H9 (cell line): ENCODE data around the gene HTRA1. TPM values are rescaled to one million over a fixed set of nuclear protein-coding genes. Genes with fewer than 3 reads are reported as not detected.

Experiments
- DNase-seq: peaks from one replicate; pipeline ENCODE4 v3.0.0-alpha.2; 2017
- H2AFZ ChIP-seq: one replicate; pipeline ENCODE4 v1.6.1; 2013; ENCODE audit warnings: mild to moderate bottlenecking, low read length, control low read depth, moderate library complexity
- H2AK5ac ChIP-seq: 2 replicates; pipeline ENCODE4 v1.6.1; 2013; ENCODE audit warnings: low read length, control low read depth, mixed read lengths; ENCODE audit not compliant: insufficient read length
- H2BK120ac ChIP-seq: one replicate; pipeline ENCODE4 v1.6.1; 2013; ENCODE audit warnings: low read depth, mild to moderate bottlenecking, low read length, control low read depth, inconsistent platforms; ENCODE audit not compliant: poor library complexity, severe bottlenecking
- H2BK12ac ChIP-seq: 2 replicates; pipeline ENCODE4 v1.6.1; 2013; ENCODE audit warnings: low read length, control low read depth, mixed read lengths, low read depth; ENCODE audit not compliant: insufficient read length
- H2BK15ac ChIP-seq: 2 replicates; pipeline ENCODE4 v1.6.1; 2013; ENCODE audit warnings: low read depth, low read length, control low read depth
- H2BK20ac ChIP-seq: one replicate; pipeline ENCODE4 v1.6.1; 2013; ENCODE audit warnings: low read depth, mild to moderate bottlenecking, low read length, control low read depth, inconsistent platforms; ENCODE audit not compliant: poor library complexity, severe bottlenecking
- H2BK5ac ChIP-seq: 2 replicates; pipeline ENCODE4 v1.6.1; 2013; ENCODE audit warnings: low read length, control low read depth, mixed read lengths; ENCODE audit not compliant: insufficient read length
- H3K14ac ChIP-seq: 2 replicates; pipeline ENCODE4 v1.6.1; 2013; ENCODE audit warnings: low read length, control low read depth; ENCODE audit not compliant: insufficient read depth
- H3K18ac ChIP-seq: 2 replicates; pipeline ENCODE4 v1.6.1; 2013; ENCODE audit warnings: low read depth, mild to moderate bottlenecking, mixed read lengths, low read length, control low read depth; ENCODE audit not compliant: insufficient read length
- H3K23ac ChIP-seq: 2 replicates; pipeline ENCODE4 v1.6.1; 2013; ENCODE audit warnings: low read length, control low read depth, mixed read lengths, low read depth; ENCODE audit not compliant: insufficient read length
- H3K23me2 ChIP-seq: 2 replicates; pipeline ENCODE4 v1.6.1; 2013; ENCODE audit warnings: low read depth, mild to moderate bottlenecking, mixed read lengths, low read length, control low read depth; ENCODE audit not compliant: insufficient read length, poor library complexity, severe bottlenecking
- H3K27ac ChIP-seq: 2 replicates; pipeline ENCODE4 v1.5.1; 2013; ENCODE audit warnings: low read length, control low read depth, mixed read lengths, low read depth; ENCODE audit not compliant: insufficient read length
- H3K27me3 ChIP-seq: 2 replicates; pipeline ENCODE4 v1.6.1; 2013; ENCODE audit warnings: low read length, control low read depth, inconsistent platforms; ENCODE audit not compliant: insufficient read depth
- H3K4ac ChIP-seq: 2 replicates; pipeline ENCODE4 v1.6.1; 2013; ENCODE audit warnings: low read depth, mild to moderate bottlenecking, control low read depth, inconsistent platforms, low read length, moderate library complexity
- H3K4me1 ChIP-seq: 2 replicates; pipeline ENCODE4 v1.6.1; 2013; ENCODE audit warnings: low read length, control low read depth, inconsistent platforms; ENCODE audit not compliant: insufficient read depth
- H3K4me2 ChIP-seq: 2 replicates; pipeline ENCODE4 v1.6.1; 2013; ENCODE audit warnings: low read length, control low read depth, mixed read lengths; ENCODE audit not compliant: insufficient read length, insufficient read depth
- H3K56ac ChIP-seq: 2 replicates; pipeline ENCODE4 v1.6.1; 2013; ENCODE audit warnings: low read depth, mild to moderate bottlenecking, mixed read lengths, low read length, control low read depth; ENCODE audit not compliant: insufficient read length
- H3K79me1 ChIP-seq: 2 replicates; pipeline ENCODE4 v1.6.1; 2013; ENCODE audit warnings: low read depth, mild to moderate bottlenecking, moderate library complexity, low read length, control low read depth, inconsistent platforms; ENCODE audit not compliant: insufficient read depth, poor library complexity, severe bottlenecking
- H3K79me2 ChIP-seq: 2 replicates; pipeline ENCODE4 v1.6.1; 2013; ENCODE audit warnings: low read length, control low read depth, inconsistent platforms; ENCODE audit not compliant: insufficient read depth
- H3K9ac ChIP-seq: 2 replicates; pipeline ENCODE4 v1.6.1; 2013; ENCODE audit warnings: low read length, control low read depth, mixed read lengths; ENCODE audit not compliant: insufficient read length; ENCODE audit errors: extremely low read depth
- H3K9me3 ChIP-seq: one replicate; pipeline ENCODE4 v1.6.1; 2013; ENCODE audit warnings: low read depth, low read length, inconsistent platforms; ENCODE audit not compliant: control insufficient read depth
- H3T11ph ChIP-seq: one replicate; pipeline ENCODE4 v1.6.1; 2013; ENCODE audit warnings: mild to moderate bottlenecking, low read length, control low read depth, inconsistent platforms
- H4K20me1 ChIP-seq: one replicate; pipeline ENCODE4 v1.6.1; 2013; ENCODE audit not compliant: control insufficient read depth, insufficient read length, insufficient read depth
- H4K5ac ChIP-seq: 2 replicates; pipeline ENCODE4 v1.6.1; 2013; ENCODE audit warnings: low read depth, mild to moderate bottlenecking, mixed read lengths, low read length, control low read depth; ENCODE audit not compliant: insufficient read length
- H4K8ac ChIP-seq: replicated peaks from 2 replicates; pipeline ENCODE4 v1.6.1; 2013; ENCODE audit warnings: low read length, control low read depth, mixed read lengths, low read depth; ENCODE audit not compliant: insufficient read length
- H4K91ac ChIP-seq: 2 replicates; pipeline ENCODE4 v1.6.1; 2013; ENCODE audit warnings: low read depth, mild to moderate bottlenecking, moderate library complexity, mixed read lengths, low read length, control low read depth; ENCODE audit not compliant: insufficient read length
- H3K27ac Mint-ChIP-seq, 3 experiments: 2 replicates in 2 of 3; 3 replicates in 1 of 3; pipeline ENCODE4 v1.8.0; 2020 to 2021; ENCODE audit warnings: mixed read lengths in 3 of 3, mild to moderate bottlenecking in 1 of 3, moderate library complexity in 1 of 3
- H3K27me3 Mint-ChIP-seq: 2 replicates; pipeline ENCODE4 v1.8.0; 2021; ENCODE audit warnings: low read depth, mild to moderate bottlenecking, moderate library complexity, mixed read lengths
- H3K36me3 Mint-ChIP-seq, 3 experiments: 2 replicates in 2 of 3; 3 replicates in 1 of 3; pipeline ENCODE4 v1.8.0; 2020 to 2021; ENCODE audit warnings: low read depth in 3 of 3, mixed read lengths in 3 of 3; ENCODE audit not compliant: insufficient read depth in 1 of 3
- H3K4me1 Mint-ChIP-seq, 2 experiments: 2 replicates each; pipeline ENCODE4 v1.8.0; 2020; ENCODE audit warnings: mixed read lengths in 2 of 2
- H3K4me3 Mint-ChIP-seq, 2 experiments: 2 replicates in 1 of 2; 3 replicates in 1 of 2; pipeline ENCODE4 v1.8.0; 2020 to 2021; ENCODE audit warnings: mild to moderate bottlenecking in 2 of 2, mixed read lengths in 2 of 2, moderate library complexity in 1 of 2
- H3K9me3 Mint-ChIP-seq, 2 experiments: 2 replicates in 1 of 2; 3 replicates in 1 of 2; pipeline ENCODE4 v1.8.0; 2020; ENCODE audit warnings: mild to moderate bottlenecking in 2 of 2, mixed read lengths in 2 of 2, moderate library complexity in 1 of 2
- CTCF ChIP-seq: fragments of 200-600 bp; sonication (generic); conservative IDR thresholded peaks from 3 replicates; pipeline ENCODE4 v1.8.0; 2021; ENCODE audit warnings: antibody characterized with exemption, mild to moderate bottlenecking
- WGBS: extraction: QIAGEN DNeasy Blood & Tissue Kit; methylation state at CpG from one replicate; pipeline ENCODE4 v1.1.7; 2013; ENCODE audit warnings: missing lambda C conversion rate, low lambda C conversion rate, mixed read lengths; ENCODE audit not compliant: insufficient read length; ENCODE audit errors: extremely low coverage; 5-methylcytosine and 5-hydroxymethylcytosine counted together
- total RNA-seq: library from RNA; stranded (reverse); gene quantifications from 2 replicates; pipeline ENCODE4 v1.2.1, GENCODE V29; 2021

Gene HTRA1
- total RNA-seq, 1 experiment from 2014 or later = 11.1 TPM

DNA sequence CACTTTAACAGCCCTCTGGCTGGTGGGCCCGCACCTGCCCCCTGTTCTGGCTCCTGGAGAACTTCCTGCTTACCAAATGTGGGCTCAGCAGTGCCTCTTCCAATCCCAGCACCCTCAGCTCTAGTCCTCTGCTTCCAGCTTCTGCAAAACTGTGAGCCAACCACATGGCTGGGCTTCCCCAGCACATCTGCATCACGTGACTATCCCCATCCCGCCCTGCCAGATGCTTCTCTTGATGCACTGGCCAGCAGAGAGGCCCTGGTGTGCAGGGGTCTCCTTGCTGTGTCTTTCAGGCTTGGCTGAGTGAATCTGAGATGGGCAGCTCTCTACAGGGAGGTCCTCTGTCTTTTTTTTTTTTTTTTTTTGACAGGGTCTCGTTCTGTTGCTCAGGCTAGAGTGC is 55.4 kb downstream of the HTRA1 start:
- no peak overlapping the region for H3K9ac ChIP-seq
- H3K4me2 ChIP-seq = no peak overlapping the region
- H3K9me3 ChIP-seq = no peaks in the 10 kb centered on the region
- H3K79me2 ChIP-seq = no peaks in the 10 kb centered on the region
- H2BK20ac ChIP-seq = no peak overlapping the region
- no peaks in the 10 kb centered on the region for H3K27me3 ChIP-seq
- H3K79me1 ChIP-seq = no peaks in the 10 kb centered on the region
- H3K4ac ChIP-seq = no peak overlapping the region
- no peak overlapping the region for H3K27ac ChIP-seq
- H2BK15ac ChIP-seq = no peak overlapping the region
- no peak overlapping the region for H4K5ac ChIP-seq
- Mint-ChIP-seq H3K9me3 (no peaks in the 10 kb centered on the region), H3K4me1 (peaks cover 2 to 3% of the 10 kb centered on the region in 2 experiments; a peak in 1 of 4 replicates), H3K27ac (no peak overlapping the region), H3K27me3 (peaks cover 4% of the 10 kb centered on the region), H3K4me3 (no peak overlapping the region), H3K36me3 (no peaks in the 10 kb centered on the region; a peak in 2 of 7 replicates)
- no peak overlapping the region for H3K14ac ChIP-seq
- DNase-seq = no peak
- H3K56ac ChIP-seq = no peak overlapping the region
- H4K20me1 ChIP-seq = no peaks in the 10 kb centered on the region
- no peaks in the 10 kb centered on the region for H3K4me1 ChIP-seq
- H3K18ac ChIP-seq = no peak overlapping the region
- H2BK12ac ChIP-seq = no peak overlapping the region
- H4K91ac ChIP-seq = no peak overlapping the region
- no peak overlapping the region for H2AK5ac ChIP-seq
- H2BK5ac ChIP-seq = no peak overlapping the region
- no peak overlapping the region for H3T11ph ChIP-seq
- H4K8ac ChIP-seq = no peak overlapping the region
- WGBS = no CpG with 5 or more reads among the region's 4 CpGs
- H2BK120ac ChIP-seq = no peak overlapping the region
- H3K23ac ChIP-seq = no peak overlapping the region
- no peak overlapping the region for H2AFZ ChIP-seq
- TF ChIP-seq CTCF = no peak
- no peaks in the 10 kb centered on the region for H3K23me2 ChIP-seq
